Stimulated activated CD8-positive, alpha-beta memory T cell treated with anti-CD3 and anti-CD28 coated beads, Interleukin-7, amount 100 ng/mL, for 4 hours (primary cell): ENCODE measurements around the gene WDR5.

Source experiments
- DNase-seq, 2 donors: peaks; one replicate each; pipeline ENCODE4 v3.0.0-alpha.2; 2020; ENCODE audit warnings: low read depth in 2 of 2

WDR5 gene

GRCh38 chr9:134132208-134132870 is 3.5 kb upstream of the WDR5 start:
- DNase-seq: no peak

GRCh38 chr9:134134949-134135342 is 936 bp upstream of the WDR5 start:
- DNase-seq: no peak

- no peak for DNase-seq
Measured at GRCh38 chr9:134136118-134136995, 475 bp downstream of the WDR5 start.

- DNase-seq: no peak
Measured at GRCh38 chr9:134136996-134137299, 1.1 kb downstream of the WDR5 start.

GRCh38 chr9:134138292-134138691 is 2.4 kb downstream of the WDR5 start:
- no peak for DNase-seq

- no peak for DNase-seq
Measured at GRCh38 chr9:134139081-134139480, 3.2 kb downstream of the WDR5 start.

- DNase-seq: no peak
Measured at GRCh38 chr9:134141906-134142305, 6.0 kb downstream of the WDR5 start.

GRCh38 chr9:134144801-134145200 is 8.9 kb downstream of the WDR5 start:
- no peak for DNase-seq

- DNase-seq: no peak
Measured at GRCh38 chr9:134145262-134145661, 9.4 kb downstream of the WDR5 start.

GRCh38 chr9:134146774-134147493 is 11.1 kb downstream of the WDR5 start:
- DNase-seq: no peak

GRCh38 chr9:134149380-134149779 is 13.5 kb downstream of the WDR5 start:
- no peak for DNase-seq

GRCh38 chr9:134150557-134151214 is 14.8 kb downstream of the WDR5 start:
- DNase-seq: no peak

GRCh38 chr9:134152022-134152448 is 16.2 kb downstream of the WDR5 start:
- no peak for DNase-seq

- DNase-seq: no peak
Measured at GRCh38 chr9:134152488-134152887, 16.6 kb downstream of the WDR5 start.

GRCh38 chr9:134153450-134153849 is 17.6 kb downstream of the WDR5 start:
- no peak for DNase-seq

- no peak for DNase-seq
Measured at GRCh38 chr9:134154262-134154701, 18.4 kb downstream of the WDR5 start.

- DNase-seq: no peak
Measured at GRCh38 chr9:134155812-134156377, 20.0 kb downstream of the WDR5 start.

GRCh38 chr9:134156564-134157377 is 20.9 kb downstream of the WDR5 start:
- no peak for DNase-seq

- DNase-seq: no peak
Measured at GRCh38 chr9:134157378-134157885, 21.6 kb downstream of the WDR5 start.

GRCh38 chr9:134158242-134158641 is 22.4 kb downstream of the WDR5 start:
- DNase-seq: no peak
